OCI-LY1 (cell line): ENCODE results near the gene TARBP2.

ENCODE experiments used
- CTCF ChIP-seq: fragments of 200-600 bp; sonication (generic), shearing (Covaris generic); IDR thresholded peaks from 2 replicates; pipeline ENCODE4 v1.5.1; 2017; ENCODE audit warnings: mild to moderate bottlenecking, antibody characterized with exemption, low read length, moderate library complexity, mixed read lengths
- EZH2 ChIP-seq: fragments of 200-600 bp; sonication (generic), shearing (Covaris generic); IDR thresholded peaks from 2 replicates; pipeline ENCODE4 v1.8.0; 2017; ENCODE audit warnings: borderline replicate concordance, mixed run types, mild to moderate bottlenecking, antibody characterized with exemption, low read length, moderate library complexity, mixed read lengths

GRCh38 chr12:53515291-53515680, 14.2 kb downstream of the TARBP2 start:
- TF ChIP-seq CTCF (no peak), EZH2 (no peak)
